AG09309 (cell line): ENCODE results near the gene ACACA.

ENCODE experiments used
- DNase-seq: peaks from one replicate; pipeline ENCODE4 v3.0.0-alpha.2; 2010; ENCODE audit warnings: low read depth
- H3K4me3 ChIP-seq: 2 replicates; pipeline ENCODE4 v1.5.1; 2011; ENCODE audit warnings: mild to moderate bottlenecking, low read depth, low read length, moderate library complexity; ENCODE audit not compliant: control insufficient read depth
- TF ChIP-seq, protein P1 (sequence below): IDR thresholded peaks from 2 replicates; pipeline ENCODE4 v1.5.1; 2011; ENCODE audit warnings: mild to moderate bottlenecking, low read depth, low read length, inconsistent platforms; ENCODE audit not compliant: insufficient read depth, control insufficient read depth; ENCODE audit errors: missing control alignments

The ACACA gene

GRCh38 chr17:37118366-37119137, 288.1 kb downstream of the ACACA start:
- DNase-seq, result no peak
- TF ChIP-seq, protein P1, sequence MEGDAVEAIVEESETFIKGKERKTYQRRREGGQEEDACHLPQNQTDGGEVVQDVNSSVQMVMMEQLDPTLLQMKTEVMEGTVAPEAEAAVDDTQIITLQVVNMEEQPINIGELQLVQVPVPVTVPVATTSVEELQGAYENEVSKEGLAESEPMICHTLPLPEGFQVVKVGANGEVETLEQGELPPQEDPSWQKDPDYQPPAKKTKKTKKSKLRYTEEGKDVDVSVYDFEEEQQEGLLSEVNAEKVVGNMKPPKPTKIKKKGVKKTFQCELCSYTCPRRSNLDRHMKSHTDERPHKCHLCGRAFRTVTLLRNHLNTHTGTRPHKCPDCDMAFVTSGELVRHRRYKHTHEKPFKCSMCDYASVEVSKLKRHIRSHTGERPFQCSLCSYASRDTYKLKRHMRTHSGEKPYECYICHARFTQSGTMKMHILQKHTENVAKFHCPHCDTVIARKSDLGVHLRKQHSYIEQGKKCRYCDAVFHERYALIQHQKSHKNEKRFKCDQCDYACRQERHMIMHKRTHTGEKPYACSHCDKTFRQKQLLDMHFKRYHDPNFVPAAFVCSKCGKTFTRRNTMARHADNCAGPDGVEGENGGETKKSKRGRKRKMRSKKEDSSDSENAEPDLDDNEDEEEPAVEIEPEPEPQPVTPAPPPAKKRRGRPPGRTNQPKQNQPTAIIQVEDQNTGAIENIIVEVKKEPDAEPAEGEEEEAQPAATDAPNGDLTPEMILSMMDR, result no peak
- H3K4me3 ChIP-seq, result no peak overlapping the region

DNA sequence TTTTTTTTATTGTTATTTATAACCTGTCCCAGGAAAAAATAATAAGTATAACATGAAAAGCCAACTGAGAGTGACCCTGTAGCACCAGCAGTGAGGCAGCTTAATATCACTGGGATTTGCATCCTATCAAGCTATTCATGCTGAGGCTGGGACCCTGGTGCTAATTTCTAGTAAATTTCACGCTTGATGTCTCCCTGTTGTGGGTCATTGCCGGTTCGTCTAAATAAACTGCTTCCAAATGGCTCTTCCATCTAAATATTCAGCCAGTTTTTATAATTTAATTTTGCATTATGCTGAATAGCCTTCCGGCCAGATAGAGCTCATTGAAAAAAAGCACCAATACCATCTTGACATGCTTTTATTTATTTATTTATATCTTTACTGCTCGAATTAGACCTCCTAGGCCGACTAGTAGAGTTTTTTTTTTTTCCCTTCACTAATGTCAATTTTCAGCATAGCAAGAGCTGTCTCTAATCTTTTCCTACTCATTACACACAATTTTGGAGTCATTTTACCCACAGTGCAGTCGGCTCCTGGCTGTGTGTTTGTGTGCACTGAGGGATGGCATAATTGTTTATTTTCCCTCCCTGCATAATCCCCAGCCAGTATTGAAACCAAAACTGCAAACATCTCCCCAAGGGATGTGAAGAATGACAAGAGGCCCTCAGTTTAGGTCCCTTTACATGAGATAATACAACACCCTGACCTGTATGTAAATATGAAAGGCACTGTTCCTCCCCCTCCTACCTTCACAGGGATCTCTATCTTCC, 289.1 kb downstream of the ACACA start:
- no peak for DNase-seq
- H3K4me3 ChIP-seq, result no peak overlapping the region
- TF ChIP-seq, protein P1, result no peak

GRCh38 chr17:37116671-37117185, 289.9 kb downstream of the ACACA start:
- TF ChIP-seq, protein P1, result no peak
- DNase-seq, result no peak
- no peak overlapping the region for H3K4me3 ChIP-seq

DNA sequence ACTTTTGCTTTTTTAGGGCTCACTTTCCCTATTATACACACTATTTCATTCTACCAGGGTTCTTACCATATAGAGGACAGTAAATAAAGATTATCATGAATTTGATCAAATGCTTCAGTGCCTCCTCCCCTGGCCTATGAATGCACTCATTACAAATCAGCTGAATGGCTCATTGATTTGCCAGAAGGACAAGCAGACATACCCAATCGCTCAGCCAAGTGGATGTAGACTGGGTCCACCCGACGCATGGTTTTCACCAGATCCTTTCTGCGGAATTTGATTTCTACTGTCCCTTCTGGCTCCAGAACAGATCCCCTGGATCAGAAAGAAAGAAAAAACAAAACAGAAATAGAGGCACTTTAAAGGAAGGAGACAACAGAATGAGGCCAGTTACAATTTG, 295.3 kb downstream of the ACACA start:
- DNase-seq, result no peak
- TF ChIP-seq, protein P1, result no peak
- no peak overlapping the region for H3K4me3 ChIP-seq

DNA sequence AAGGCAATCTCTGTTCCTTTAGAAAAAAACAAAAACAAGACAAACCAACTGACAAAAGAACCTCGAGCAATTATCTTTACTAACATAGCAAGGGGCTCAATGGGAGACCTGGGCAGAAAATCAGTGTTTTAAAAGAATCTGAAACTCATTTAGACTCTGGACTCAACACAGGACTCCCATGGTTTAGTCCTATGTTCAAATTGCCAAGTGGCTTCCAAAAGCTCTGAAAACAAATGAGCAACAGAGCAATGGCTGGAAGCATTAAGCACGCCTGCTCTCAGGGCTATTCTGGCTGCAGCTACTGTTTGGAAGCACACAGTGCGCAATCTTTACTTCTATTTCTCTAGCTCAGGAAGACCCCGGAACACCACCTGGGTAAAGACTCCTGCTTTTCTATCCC, 295.9 kb downstream of the ACACA start:
- TF ChIP-seq, protein P1, result no peak
- DNase-seq, result no peak
- H3K4me3 ChIP-seq, result no peak overlapping the region

- H3K4me3 ChIP-seq, result no peak overlapping the region
- DNase-seq, result no peak
- TF ChIP-seq, protein P1, result no peak
Measured at GRCh38 chr17:37109731-37110710, 296.6 kb downstream of the ACACA start.
